HG03432 (cell line): ENCODE results near the gene RNF224.
"Not testable (repeated sequence)": the region's sequence is repeated elsewhere in the genome, so short reads cannot be mapped to it uniquely, and the experiment has no call there.

Experiments used
- ATAC-seq: cut with Tn5 transposase; IDR thresholded peaks from one replicate; pipeline ENCODE4 v1.9.1; 2021; ENCODE audit warnings: mild to moderate bottlenecking, moderate library complexity; ENCODE audit not compliant: unreplicated experiment

RNF224 gene

DNA sequence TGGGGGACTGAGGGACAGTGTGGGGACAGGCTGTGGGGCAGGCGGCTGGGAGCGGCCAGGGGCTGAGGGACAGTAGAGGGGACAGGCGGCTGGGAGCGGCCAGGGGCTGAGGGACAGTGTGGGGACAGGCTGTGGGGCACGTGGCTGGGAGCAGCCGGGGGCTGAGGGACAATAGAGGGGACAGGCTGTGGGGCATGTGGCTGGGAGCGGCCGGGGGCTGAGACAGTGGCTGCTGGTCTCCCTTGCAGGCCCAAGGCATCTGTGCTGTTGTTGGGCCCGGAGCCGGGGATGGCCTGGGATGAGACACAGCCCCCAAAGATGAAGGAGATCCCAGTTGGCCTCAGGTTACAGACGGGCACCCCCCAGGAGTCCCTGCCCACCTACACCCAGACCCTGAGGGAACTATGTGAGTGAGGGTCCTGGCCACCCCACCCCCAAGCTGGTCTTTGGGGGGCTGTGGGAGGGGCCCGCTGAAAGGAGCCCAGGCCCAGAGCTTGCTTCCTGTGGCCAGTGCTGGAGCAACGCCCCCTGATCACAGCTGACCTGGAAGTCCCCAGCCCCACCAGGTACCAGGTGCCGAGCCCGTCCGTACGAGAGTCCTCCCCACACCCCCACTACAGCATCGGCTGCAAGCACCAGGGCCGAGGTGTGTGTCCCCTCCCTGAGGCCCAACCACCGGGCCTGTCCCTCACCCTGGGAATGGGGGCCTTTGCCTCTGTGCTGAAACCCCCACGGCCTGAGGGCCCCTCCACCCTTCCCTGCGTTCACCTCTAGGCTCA is 24.4 kb downstream of the RNF224 start:
- ATAC-seq = no peak

DNA sequence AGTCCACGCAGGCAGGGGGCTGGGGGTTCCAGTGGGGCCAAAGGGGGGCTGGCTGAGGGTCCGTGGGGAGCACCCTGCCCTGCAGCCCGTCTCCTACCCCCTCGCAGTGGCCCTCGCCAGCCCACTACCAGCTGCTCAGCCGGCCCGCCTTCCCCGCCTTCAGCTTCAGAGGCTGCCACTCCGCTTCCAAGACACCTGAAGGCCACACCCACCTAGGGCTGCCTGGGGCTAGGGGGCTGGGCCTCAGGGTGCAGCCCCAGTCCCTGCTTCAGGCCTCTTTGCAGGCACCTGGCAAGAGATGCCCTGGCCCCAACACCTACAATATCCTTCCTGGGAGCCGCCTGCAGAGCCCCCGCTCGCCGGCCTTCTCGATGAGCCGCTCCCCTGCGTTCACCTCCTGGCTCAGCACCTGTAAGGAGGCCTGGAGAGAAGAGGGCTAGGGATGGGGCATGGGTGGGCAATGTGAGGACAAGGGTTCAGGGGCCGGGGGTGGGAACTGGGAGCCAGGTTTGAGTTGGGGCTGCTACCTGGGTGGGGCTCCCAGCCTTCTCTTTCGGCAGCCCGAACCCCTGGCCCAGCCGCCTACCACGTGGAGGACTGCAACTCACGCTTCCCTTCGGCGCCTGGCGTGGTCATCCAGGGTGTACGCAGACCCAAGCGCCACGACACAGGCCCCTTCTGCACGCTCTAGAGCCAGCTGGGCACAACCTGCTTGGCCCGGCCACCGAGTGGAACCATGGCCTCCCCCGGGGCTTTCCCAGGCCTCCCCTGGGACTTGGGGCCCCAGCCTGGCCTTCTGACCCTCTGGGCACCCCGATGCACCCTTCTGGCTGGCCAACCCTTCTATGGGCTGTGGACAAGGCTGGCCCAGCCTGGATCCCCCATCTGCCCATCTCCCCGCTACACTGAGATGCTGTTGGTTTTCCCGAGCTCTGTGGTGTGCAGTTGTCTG is 25.5 kb downstream of the RNF224 start:
- no peak for ATAC-seq

DNA sequence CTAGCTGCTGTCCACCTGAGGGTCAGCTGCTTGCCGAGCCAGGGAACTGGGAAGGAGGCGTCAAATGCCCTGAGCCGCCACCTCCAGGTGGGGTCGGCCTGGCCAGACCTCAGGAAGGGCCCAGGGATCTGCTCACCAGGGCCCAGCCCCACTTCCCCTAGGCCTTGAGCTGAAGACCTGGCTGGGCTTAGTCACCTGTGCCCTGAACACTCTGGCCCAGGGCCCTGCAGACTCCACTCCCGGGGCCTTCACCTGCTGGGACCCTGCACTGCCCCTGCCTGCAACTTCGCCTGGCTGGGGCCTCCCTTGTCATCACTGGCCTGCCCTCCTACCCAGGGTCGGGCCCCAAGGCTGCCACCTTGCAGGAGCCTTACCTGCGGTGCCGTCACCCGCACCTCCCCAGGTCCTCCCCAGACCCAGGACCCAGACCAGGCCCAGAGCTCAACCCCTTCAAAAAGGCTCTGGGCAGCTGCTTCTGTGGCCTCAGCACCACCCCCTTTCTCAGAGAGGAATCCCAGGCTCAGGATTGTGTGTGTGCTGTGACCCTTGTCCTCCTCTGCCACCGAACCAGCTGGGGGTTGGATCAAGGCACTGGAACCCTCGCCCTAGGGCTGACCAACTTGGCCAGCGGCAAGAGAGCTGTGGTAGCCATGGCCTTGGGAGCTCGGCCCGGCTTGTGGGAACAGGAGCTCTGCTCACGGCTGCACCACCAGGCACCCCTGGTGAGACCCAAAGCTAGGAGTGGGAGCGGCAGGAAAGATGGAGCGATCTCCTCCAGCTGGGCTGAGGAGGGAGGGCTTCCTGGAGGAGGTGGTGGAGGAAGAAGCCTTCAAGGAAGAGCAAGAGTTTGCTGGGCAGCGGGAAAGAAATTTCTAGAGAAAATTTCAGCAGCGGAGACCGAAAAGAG is 26.7 kb downstream of the RNF224 start:
- ATAC-seq = no peak

DNA sequence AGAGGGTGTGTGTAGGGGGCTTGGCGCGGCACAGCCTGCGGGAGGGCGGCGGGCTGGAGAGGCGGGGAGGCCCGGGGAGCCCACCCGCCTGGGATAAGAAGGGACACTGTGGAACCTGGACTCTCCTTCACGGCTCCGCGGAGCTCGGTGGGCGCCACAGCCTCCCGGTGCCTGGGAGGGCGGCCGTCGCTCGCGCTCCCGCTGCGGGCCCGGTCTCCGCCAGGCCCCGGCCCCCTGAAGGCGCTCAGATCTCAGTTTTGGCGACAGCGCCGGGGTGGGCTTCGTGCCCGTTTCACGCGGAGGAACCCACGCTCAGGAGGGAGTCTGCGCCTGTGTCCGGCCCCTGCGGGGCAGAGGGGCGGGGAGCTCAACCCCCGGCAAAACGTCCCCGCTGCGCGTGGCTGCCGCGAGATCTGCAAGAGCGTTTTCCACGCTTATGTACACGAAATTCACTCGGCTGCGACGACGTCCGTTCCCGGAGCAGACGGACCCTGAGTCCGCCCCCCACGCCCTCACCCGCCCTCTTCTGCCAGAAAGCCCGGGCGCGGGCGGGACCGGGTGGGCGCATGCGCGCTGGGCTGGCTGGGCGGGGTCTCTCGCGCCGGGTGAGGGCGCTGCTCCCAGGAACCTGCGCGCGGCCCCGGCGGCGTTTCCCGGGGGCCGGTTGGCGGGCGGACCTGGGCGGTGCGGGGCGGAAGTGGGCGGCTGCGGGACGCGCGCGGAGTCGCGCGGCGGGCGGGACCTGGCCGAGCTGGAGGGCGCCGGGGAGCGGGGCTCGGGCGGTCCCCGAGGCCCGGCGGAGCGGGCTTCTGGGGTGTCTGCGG is 27.5 kb downstream of the RNF224 start, which contains the start of gene NELFB:
NELFB (plus strand) TSS at position 704 of the 824 bp plus-strand sequence.
- peak; percentile 75 for ATAC-seq

DNA sequence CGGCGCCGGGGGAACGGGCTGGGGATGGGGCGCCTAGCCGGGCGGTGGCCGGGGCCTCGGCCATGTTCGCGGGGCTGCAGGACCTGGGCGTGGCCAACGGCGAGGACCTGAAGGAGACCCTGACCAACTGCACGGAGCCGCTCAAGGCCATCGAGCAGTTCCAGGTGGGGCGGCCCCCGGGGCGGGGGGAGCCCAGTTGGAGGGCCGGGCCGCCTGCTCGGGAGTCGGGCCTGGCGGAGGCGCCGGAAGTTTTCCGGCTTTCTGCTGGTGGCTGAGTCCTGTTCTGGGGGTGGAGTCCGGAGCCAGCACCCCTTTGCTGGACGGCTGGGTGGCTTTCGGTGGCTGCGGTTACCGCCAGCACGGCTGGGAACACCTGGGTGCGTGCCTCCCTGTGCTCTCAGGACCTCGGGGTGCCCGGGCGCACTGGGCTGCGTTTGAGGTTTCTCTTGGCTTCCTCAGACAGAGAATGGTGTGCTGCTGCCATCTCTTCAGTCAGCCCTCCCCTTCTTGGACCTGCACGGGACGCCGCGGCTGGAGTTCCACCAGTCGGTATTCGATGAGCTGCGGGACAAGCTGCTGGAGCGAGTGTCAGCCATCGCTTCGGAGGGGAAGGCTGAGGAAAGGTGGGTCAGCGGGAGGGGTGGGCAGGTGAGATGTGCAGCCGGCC is 28.3 kb downstream of the RNF224 start:
- no peak for ATAC-seq

DNA sequence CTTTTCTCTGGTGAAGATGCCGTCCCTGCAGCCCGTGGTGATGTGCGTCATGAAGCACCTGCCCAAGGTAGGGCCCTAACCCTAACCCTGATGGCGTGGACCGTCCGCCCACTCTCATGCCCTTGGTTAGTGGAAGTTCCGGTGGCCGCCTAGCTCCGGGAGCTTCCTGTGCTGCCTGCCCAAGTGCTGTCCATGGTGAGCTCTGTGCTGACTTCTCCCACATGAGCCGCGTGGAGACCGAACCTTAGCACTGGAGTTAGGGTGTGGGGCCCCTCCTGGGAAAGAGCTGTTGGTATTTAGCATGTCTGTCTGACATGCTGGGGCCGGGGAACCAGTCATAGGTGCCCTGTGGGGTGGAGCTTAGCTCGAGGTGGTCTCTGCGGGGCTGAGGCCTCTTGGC is 29.1 kb downstream of the RNF224 start:
- ATAC-seq = no peak

DNA sequence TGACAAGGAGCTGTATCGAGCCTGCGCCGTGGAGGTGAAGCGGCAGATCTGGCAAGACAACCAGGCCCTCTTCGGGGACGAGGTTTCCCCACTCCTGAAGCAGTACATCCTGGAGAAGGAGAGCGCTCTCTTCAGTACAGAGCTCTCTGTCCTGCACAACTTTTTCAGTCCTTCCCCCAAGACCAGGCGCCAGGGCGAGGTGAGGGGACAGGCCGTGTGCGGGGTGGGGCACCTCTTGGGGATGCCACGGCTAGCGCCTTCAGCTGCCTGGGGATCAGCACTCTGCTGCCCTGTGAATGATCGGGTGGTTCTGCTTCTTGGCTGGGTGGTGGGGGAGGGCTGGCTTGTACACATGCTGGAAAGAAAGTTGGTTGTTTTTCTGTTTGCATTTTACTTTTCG is 29.6 kb downstream of the RNF224 start:
- ATAC-seq = no peak

DNA sequence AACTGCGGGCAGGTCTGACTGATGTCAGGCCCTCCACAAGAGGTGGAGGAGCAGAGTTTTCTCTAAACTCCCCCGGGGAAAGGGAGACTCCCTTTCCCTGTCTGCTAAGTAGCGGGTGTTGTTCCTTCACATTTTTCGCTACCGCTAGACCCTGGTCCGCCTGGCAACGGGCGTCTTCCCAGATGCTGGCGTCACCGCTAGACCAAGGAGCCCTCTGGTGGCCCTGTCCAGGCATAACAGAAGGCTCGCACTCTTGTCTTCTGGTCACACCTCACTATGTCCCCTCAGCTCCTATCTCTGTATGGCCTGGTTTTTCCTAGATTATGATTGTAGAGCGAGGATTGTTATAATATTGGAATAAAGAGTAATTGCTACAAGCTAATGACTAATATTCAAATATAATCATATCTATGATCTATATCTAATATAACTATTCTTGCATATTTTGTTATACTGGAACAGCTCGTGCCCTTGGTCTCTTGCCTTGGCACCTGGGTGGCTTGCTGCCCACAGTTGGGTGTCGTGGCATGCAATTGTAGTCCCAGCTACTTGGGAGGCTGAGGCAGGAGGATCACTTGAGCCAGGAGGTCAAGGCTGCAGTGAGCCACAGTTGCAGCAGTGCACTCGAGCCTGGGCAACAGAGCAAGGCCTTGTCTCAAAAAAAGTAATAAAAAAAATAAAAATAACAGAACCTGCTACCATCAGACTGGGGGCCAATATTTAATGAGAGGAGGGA is 35.0 kb downstream of the RNF224 start:
- not testable (repeated sequence) for ATAC-seq

DNA sequence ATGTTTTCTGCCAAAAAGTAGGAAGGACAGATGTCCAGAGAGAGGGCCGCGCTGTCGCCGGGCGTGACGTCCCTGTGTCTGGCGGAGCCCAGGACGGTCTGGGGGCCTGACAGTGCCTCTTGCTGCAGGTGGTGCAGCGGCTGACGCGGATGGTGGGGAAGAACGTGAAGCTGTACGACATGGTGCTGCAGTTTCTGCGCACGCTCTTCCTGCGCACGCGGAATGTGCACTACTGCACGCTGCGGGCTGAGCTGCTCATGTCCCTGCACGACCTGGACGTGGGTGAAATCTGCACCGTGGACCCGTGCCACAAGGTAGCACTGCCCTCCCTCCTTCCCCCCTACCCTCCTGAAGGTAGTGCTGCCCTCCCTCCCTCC is 35.6 kb downstream of the RNF224 start:
- no peak for ATAC-seq

DNA sequence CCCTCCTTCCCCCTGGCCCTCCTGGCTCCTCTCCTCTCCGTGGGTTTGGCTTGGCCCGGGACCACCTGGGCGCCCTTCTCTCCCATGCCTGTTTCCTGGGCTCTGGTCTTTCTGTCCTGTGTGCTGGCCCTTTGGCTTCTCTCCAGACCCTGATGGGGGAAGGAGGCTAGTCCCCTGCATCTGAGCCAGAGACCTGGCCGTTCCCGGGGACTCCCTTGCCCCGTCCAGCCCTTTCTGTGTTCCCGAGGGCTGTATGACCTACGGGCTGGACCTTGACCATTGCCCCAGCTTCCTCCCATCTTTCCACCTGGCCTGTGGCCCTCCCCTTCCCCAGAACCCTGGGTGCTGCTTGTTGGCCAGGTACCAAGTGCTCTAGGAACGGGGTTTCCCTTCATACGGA is 36.2 kb downstream of the RNF224 start:
- ATAC-seq = no peak

DNA sequence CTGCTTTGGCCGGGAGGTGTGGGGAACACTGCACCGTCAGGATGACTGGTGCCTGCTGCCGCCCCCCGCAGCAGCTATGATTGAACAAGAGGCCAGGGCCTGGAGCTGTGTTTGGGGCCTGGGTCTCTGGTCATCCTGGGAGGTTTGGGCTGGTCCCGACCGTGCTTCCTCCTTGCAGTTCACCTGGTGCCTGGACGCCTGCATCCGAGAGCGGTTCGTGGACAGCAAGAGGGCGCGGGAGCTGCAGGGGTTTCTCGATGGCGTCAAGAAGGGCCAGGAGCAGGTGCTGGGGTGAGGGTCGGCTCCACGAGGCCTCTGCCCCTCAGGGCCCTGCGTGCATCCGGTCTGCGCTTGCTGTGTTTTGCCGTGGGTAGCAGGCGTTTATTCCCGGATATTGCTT is 36.8 kb downstream of the RNF224 start:
- no peak for ATAC-seq

DNA sequence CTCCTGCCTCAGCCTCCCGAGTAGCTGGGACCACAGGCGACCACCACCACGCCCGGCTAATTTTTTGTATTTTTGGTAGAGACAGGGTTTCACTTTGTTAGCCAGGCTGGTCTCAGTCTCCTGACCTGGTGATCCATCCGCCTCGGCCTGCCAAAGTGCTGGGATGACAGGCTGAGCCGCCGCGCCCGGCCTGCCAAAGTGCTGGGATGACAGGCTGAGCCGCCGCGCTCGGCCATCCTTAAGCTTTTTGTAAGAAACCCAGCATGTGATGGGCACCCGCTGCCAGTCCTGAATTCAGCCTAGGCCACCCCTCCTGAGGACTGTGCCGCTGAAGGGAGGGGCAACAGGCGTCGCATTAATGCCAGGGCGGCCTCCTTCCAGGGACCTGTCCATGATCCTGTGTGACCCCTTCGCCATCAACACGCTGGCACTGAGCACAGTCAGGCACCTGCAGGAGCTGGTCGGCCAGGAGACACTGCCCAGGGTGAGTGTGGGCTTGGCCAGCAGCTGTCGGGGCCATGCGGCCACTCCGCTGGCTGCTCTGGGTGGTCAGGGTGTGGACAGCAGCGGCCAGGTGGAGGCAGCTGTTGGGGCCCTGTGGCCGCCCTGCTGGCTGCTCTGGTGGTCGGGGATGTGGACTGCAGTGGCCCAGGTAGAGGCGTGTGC is 38.3 kb downstream of the RNF224 start:
- ATAC-seq = no peak

DNA sequence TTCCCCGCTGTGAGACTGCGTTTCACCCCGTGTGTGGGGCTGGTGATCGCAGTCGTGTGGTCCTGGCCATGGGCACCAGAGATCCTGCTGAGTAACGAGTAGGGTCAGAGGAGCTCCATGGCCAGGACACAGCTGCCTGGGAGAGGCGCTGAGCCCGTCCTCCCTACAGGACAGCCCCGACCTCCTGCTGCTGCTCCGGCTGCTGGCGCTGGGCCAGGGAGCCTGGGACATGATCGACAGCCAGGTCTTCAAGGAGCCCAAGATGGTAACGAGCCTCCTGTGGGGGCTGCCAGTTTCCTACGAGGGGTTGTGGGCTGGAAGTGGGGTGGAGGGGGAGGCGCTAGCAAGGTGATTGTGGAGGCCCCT is 38.8 kb downstream of the RNF224 start:
- no peak for ATAC-seq

DNA sequence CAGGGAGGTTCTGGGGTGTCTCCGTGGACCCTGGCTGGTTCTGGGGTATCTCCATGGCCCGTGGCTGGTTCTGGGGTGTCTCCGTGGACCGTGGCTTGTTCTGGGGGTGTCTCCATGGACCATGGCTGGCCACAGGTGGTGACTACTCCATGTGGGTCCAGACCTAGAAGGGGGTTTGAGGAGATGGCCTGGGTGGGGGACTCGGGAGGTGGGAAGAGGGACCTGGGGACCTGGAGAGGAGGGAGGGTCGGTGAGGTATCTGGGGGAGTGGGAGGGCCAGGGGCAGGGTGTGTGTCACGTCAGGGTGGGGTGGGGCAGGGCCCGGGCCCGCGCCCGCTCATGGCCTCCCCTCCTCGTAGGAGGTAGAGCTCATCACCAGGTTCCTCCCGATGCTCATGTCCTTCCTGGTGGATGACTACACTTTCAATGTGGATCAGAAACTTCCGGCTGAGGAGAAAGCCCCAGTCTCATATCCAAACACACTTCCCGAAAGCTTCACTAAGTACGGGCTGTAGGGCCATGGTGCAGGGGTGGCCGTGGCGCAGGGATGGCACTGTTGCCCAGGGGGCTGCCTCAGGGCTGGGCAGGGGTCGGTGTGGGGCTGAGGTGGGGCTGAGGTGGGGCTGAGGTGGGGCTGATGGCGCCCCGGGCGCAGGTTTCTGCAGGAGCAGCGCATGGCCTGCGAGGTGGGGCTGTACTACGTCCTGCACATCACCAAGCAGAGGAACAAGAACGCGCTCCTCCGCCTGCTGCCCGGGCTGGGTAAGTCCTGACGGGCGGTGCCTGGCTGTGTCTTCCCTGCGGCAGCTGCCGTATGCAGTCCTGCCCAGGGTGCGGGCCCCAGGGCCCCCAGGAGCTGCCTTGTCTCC is 39.5 kb downstream of the RNF224 start:
- ATAC-seq = no peak

DNA sequence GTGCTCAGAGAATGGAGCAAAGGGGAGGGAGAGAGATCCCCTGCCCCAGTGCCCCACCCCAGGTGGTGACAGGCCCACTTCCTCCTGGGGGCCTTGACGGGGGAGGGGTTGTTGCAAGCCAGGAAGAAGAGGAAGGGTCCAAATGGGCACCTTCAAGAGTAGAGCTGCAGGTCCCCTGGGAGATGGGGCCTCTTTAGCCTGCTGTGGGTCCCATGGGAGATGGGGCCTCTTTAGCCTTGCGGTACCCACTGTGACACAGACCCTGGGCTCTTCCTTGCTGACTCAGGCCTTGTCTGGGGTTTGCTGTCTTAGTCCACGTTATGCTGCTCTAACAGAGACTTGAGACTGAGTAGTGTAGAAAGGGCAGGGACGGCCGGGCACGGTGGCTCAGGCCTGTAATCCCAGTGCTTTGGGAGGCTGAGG is 40.6 kb downstream of the RNF224 start:
- ATAC-seq = no peak

DNA sequence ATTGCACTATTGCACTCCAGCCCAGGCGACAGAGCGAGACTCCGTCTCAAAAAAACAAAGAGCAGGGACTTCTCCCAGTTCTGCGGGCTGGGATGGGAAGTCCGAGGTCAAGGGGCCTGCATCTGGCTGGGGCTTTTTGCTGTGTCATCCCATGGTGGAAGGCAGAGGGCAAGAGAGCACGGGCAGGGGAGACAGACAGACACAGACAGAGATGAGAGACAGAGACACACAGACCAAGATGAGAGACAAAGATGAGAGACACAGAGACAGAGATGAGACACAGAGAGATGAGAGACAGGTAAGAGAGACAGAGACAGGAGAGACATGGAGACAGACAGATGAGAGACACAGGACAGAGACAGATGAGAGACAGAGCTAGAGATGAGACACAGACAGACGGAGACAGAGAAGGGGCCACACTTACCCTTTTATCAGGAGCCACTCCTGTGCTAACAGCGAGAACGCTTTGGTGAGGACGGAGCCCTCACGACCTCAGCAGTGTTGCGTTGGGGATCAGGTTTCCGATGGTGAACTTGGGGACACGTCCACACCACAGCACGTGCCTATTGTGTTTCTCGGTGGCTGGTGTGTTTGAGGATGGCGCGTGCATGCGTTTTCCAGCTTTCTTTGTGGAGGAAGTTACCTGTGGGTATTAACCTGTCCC is 41.4 kb downstream of the RNF224 start:
- no peak for ATAC-seq

DNA sequence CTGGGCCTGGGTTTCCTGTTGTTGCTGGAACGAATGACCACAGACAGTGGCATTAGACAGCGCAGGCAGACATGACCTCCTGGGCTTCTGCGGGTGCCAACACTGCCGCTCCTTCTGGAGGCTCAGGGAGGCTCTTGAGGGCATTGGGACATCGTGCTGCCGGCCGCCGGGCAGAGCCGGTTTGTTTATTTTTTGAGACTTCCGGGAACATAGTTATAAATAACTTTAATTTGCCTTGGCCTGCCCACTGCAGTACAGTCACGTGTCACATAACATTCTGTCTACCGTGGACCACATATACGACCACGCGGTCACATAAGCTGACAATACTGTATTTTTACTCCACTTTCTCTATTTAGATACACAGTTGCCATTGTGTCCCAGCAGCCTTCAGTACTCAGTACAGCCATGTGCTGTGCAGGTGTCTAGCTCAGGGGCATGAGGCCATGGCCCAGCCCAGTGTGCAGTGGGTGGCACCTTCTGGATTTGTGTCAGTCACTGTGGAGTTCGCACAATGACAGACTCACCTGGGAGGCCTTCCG is 42.0 kb downstream of the RNF224 start:
- no peak for ATAC-seq
